Fibroblast of upper back skin (primary cell): Measurements from ENCODE around the gene PHOX2A.
"Not testable (repeated sequence)": the region's sequence is repeated elsewhere in the genome, so short reads cannot be mapped to it uniquely, and the experiment has no call there.

Experiments used
- DNase-seq: peaks from one replicate; pipeline ENCODE4 v3.0.0-alpha.2; 2013

Gene PHOX2A

GRCh38 chr11:72244060-72244360, at the start of gene PHOX2A:
Gene PHOX2A (minus strand): TSS chr11:72244176. CDS start chr11:72244004, 172 bp downstream.
- no peak for DNase-seq

- no peak for DNase-seq
These were observed 49.4 kb upstream of the PHOX2A start for GRCh38 chr11:72293391-72293790.

GRCh38 chr11:72292106-72292785, 48.3 kb upstream of the PHOX2A start:
- no peak for DNase-seq

- DNase-seq, result peak; percentile 12
These were observed 46.8 kb upstream of the PHOX2A start for GRCh38 chr11:72290741-72291140.

- no peak for DNase-seq
These were observed 43.3 kb upstream of the PHOX2A start for GRCh38 chr11:72287293-72287692.

GRCh38 chr11:72283947-72284346, 40.0 kb upstream of the PHOX2A start:
- DNase-seq, result no peak

- no peak for DNase-seq
These were observed 36.8 kb upstream of the PHOX2A start for GRCh38 chr11:72280726-72281315.

GRCh38 chr11:72280037-72280436, 36.1 kb upstream of the PHOX2A start:
- DNase-seq, result no peak

GRCh38 chr11:72278905-72279304, 34.9 kb upstream of the PHOX2A start:
- peak; percentile 79 for DNase-seq

GRCh38 chr11:72274435-72274834, 30.5 kb upstream of the PHOX2A start:
- DNase-seq, result no peak

GRCh38 chr11:72271980-72272379, 28.0 kb upstream of the PHOX2A start:
- no peak for DNase-seq

- DNase-seq, result no peak
These were observed 24.1 kb upstream of the PHOX2A start for GRCh38 chr11:72267956-72268617.

GRCh38 chr11:72266960-72267359, 23.0 kb upstream of the PHOX2A start:
- DNase-seq, result not testable (repeated sequence)

- DNase-seq, result no peak
These were observed 22.0 kb upstream of the PHOX2A start for GRCh38 chr11:72265951-72266350.

GRCh38 chr11:72263361-72263760, 19.4 kb upstream of the PHOX2A start:
- DNase-seq, result peak; percentile 26

GRCh38 chr11:72260574-72260973, 16.6 kb upstream of the PHOX2A start:
- no peak for DNase-seq

GRCh38 chr11:72259490-72259889, 15.5 kb upstream of the PHOX2A start:
- no peak for DNase-seq

- peak; percentile 15 for DNase-seq
These were observed 13.6 kb upstream of the PHOX2A start for GRCh38 chr11:72257570-72257969.

- DNase-seq, result no peak
These were observed 10.5 kb upstream of the PHOX2A start for GRCh38 chr11:72254299-72254993.

GRCh38 chr11:72253392-72253791, 9.4 kb upstream of the PHOX2A start:
- DNase-seq, result no peak

- no peak for DNase-seq
These were observed 7.6 kb upstream of the PHOX2A start for GRCh38 chr11:72251614-72252013.

- DNase-seq, result no peak
These were observed 6.9 kb upstream of the PHOX2A start for GRCh38 chr11:72250661-72251464.

- DNase-seq, result no peak
These were observed 6.0 kb upstream of the PHOX2A start for GRCh38 chr11:72249961-72250360.
